ENCODE data around the gene BSCL2. TPM values are rescaled to one million over a fixed set of nuclear protein-coding genes. Genes with fewer than 3 reads are reported as not detected.
"Not testable (repeated sequence)": the region's sequence is repeated elsewhere in the genome, so short reads cannot be mapped to it uniquely, and the experiment has no call there.

The BSCL2 gene
- polyA plus RNA-seq, 3 donors = 43.5 to 65.7 (median 63.3) TPM

- no peak for TF ChIP-seq CTCF (IDR thresholded peaks at IDR 0.05)
- Histone ChIP-seq H3K27me3 (ENCODE audit: control insufficient read depth in 2 of 2, insufficient read depth in 2 of 2, low read length in 2 of 2) (no peaks in the 10 kb centered on the region), H2AFZ (ENCODE audit: insufficient read depth, low read depth, low read length, poor library complexity, severe bottlenecking) (peak overlapping the region; percentile 37), H3K4me2 (replicated peaks; ENCODE audit: extremely low read depth, low read length, poor library complexity, severe bottlenecking) (peak overlapping the region; percentile 46), H3K4me3 (replicated peaks in 1 of 3; ENCODE audit: low read depth in 2 of 3, low read length in 3 of 3) (peak overlapping the region in 1 of 3 experiments; percentile 49), H3K9ac (ENCODE audit: insufficient read depth, low read length, poor library complexity, severe bottlenecking) (no peak overlapping the region), H3K36me3 (replicated peaks in 1 of 2; ENCODE audit: control insufficient read depth in 1 of 2, insufficient read depth in 2 of 2, low read length in 2 of 2) (peaks cover 0 to 11% of the 10 kb centered on the region in 2 donors), H3K9me3 (replicated peaks in 1 of 2; ENCODE audit: control insufficient read depth in 1 of 2, insufficient read depth in 1 of 2, low read length in 2 of 2) (no peaks in the 10 kb centered on the region), H4K20me1 (ENCODE audit: insufficient read depth, low read length) (no peaks in the 10 kb centered on the region), H3K27ac (ENCODE audit: low read depth in 1 of 2, low read length in 2 of 2) (peak overlapping the region; percentile 67 to 86), H3K4me1 (ENCODE audit: control insufficient read depth in 1 of 2, insufficient read depth in 2 of 2, low read length in 2 of 2) (peaks cover 49 to 55% of the 10 kb centered on the region in 2 donors), H3K79me2 (ENCODE audit: insufficient read depth, low read length) (peaks cover 10% of the 10 kb centered on the region)
- Mint-ChIP-seq H3K36me3 (peaks cover 18 to 24% of the 10 kb centered on the region in 2 donors), H3K4me3 (no peak overlapping the region), H3K9me3 (peaks cover 0 to 3% (median 0%) of the 10 kb centered on the region in 7 donors), H3K4me1 (peaks cover 37% of the 10 kb centered on the region), H3K27ac (peak overlapping the region; percentile 85 to 95 (median 91)), H3K27me3 (ENCODE audit: low read depth in 3 of 3) (peaks cover 0 to 3% (median 1%) of the 10 kb centered on the region in 3 donors)
- DNase-seq = peak; percentile 77 to 92 (median 86)
- 0% methylated on average over 3 of the region's 11 CpGs for WGBS (ENCODE audit: insufficient coverage)
- intact Hi-C loops (cut with micrococcal nuclease) = loop anchor here (10.0 kb wide), 1 partner anchor 107 kb away; the partner anchor contains the start of gene TUT1 (in 2 of the 2)
These were observed 5.0 kb downstream of the BSCL2 start for GRCh38 chr11:62702246-62702645.

GRCh38 chr11:62694455-62695167 is 12.6 kb downstream of the BSCL2 start:
- Histone ChIP-seq H3K4me2 (replicated peaks; ENCODE audit: extremely low read depth, low read length, poor library complexity, severe bottlenecking) (no peak overlapping the region), H2AFZ (ENCODE audit: insufficient read depth, low read depth, low read length, poor library complexity, severe bottlenecking) (peak overlapping the region; percentile 20), H3K27me3 (ENCODE audit: control insufficient read depth in 2 of 2, insufficient read depth in 2 of 2, low read length in 2 of 2) (no peaks in the 10 kb centered on the region), H3K4me3 (replicated peaks in 1 of 3; ENCODE audit: low read depth in 2 of 3, low read length in 3 of 3) (no peak overlapping the region), H4K20me1 (ENCODE audit: insufficient read depth, low read length) (no peaks in the 10 kb centered on the region), H3K36me3 (replicated peaks in 1 of 2; ENCODE audit: control insufficient read depth in 1 of 2, insufficient read depth in 2 of 2, low read length in 2 of 2) (peaks cover 29 to 41% of the 10 kb centered on the region in 2 donors), H3K9me3 (replicated peaks in 1 of 2; ENCODE audit: control insufficient read depth in 1 of 2, insufficient read depth in 1 of 2, low read length in 2 of 2) (no peaks in the 10 kb centered on the region), H3K27ac (ENCODE audit: low read depth in 1 of 2, low read length in 2 of 2) (no peak overlapping the region), H3K4me1 (ENCODE audit: control insufficient read depth in 1 of 2, insufficient read depth in 2 of 2, low read length in 2 of 2) (no peaks in the 10 kb centered on the region), H3K79me2 (ENCODE audit: insufficient read depth, low read length) (no peaks in the 10 kb centered on the region), H3K9ac (ENCODE audit: insufficient read depth, low read length, poor library complexity, severe bottlenecking) (no peak overlapping the region)
- H3K4me1 Mint-ChIP-seq = peaks cover 3% of the 10 kb centered on the region
- intact Hi-C loops (cut with micrococcal nuclease) = loop anchor here in 1 of 2 donors (10.0 kb wide), 1 partner anchor 300 kb away; no protein-coding TSS in a partner anchor
- H3K36me3 Mint-ChIP-seq = peaks cover 43 to 67% of the 10 kb centered on the region in 2 donors
- WGBS (ENCODE audit: insufficient coverage) = 64% methylated on average over 13 of the region's 14 CpGs
- DNase-seq = peak; percentile 66 to 84 (median 79)
- H3K27me3 Mint-ChIP-seq (ENCODE audit: low read depth in 3 of 3) = peaks cover 0 to 4% (median 3%) of the 10 kb centered on the region in 3 donors
- no peaks in the 10 kb centered on the region for H3K9me3 Mint-ChIP-seq
- H3K27ac Mint-ChIP-seq = peak overlapping the region in 4 of 7 donors; percentile 3 to 40 (median 21)
- H3K4me3 Mint-ChIP-seq = no peak overlapping the region
- TF ChIP-seq CTCF (IDR thresholded peaks at IDR 0.05) = peak; percentile 87

GRCh38 chr11:62693624-62694023 is 13.6 kb downstream of the BSCL2 start:
- not testable (repeated sequence) for H3K4me1 Mint-ChIP-seq; H3K27ac ChIP-seq (ENCODE audit: low read depth in 1 of 2, low read length in 2 of 2); H3K79me2 ChIP-seq (ENCODE audit: insufficient read depth, low read length); H3K4me1 ChIP-seq (ENCODE audit: control insufficient read depth in 1 of 2, insufficient read depth in 2 of 2, low read length in 2 of 2); H3K4me3 ChIP-seq (replicated peaks in 1 of 3; ENCODE audit: low read depth in 2 of 3, low read length in 3 of 3); H3K4me2 ChIP-seq (replicated peaks; ENCODE audit: extremely low read depth, low read length, poor library complexity, severe bottlenecking); H2AFZ ChIP-seq (ENCODE audit: insufficient read depth, low read depth, low read length, poor library complexity, severe bottlenecking); H3K9me3 Mint-ChIP-seq; H3K27ac Mint-ChIP-seq; H3K9ac ChIP-seq (ENCODE audit: insufficient read depth, low read length, poor library complexity, severe bottlenecking); H3K27me3 ChIP-seq (ENCODE audit: control insufficient read depth in 2 of 2, insufficient read depth in 2 of 2, low read length in 2 of 2); H3K4me3 Mint-ChIP-seq; H4K20me1 ChIP-seq (ENCODE audit: insufficient read depth, low read length); DNase-seq; H3K9me3 ChIP-seq (replicated peaks in 1 of 2; ENCODE audit: control insufficient read depth in 1 of 2, insufficient read depth in 1 of 2, low read length in 2 of 2)
- no CpG with 5 or more reads among the region's 4 CpGs for whole genome bisulfite sequencing (ENCODE audit: insufficient coverage)
- H3K36me3 ChIP-seq (replicated peaks in 1 of 2; ENCODE audit: control insufficient read depth in 1 of 2, insufficient read depth in 2 of 2, low read length in 2 of 2) = peaks cover 29 to 41% of the 10 kb centered on the region in 2 donors
- peaks cover 49 to 73% of the 10 kb centered on the region in 2 donors for H3K36me3 Mint-ChIP-seq
- intact Hi-C loops (cut with micrococcal nuclease) = loop anchor here in 1 of 2 donors (10.0 kb wide), 1 partner anchor 299 kb away; no protein-coding TSS in a partner anchor
- H3K27me3 Mint-ChIP-seq (ENCODE audit: low read depth in 3 of 3) = peaks cover 8 to 11% (median 10%) of the 10 kb centered on the region in 3 donors
